HG02938 (cell line): ENCODE results near the gene BEX3.
"Not testable (repeated sequence)": the region's sequence is repeated elsewhere in the genome, so short reads cannot be mapped to it uniquely, and the experiment has no call there.

Experiments
- ATAC-seq: cut with Tn5 transposase; IDR thresholded peaks from one replicate; pipeline ENCODE4 v1.9.1; 2021; ENCODE audit warnings: mild to moderate bottlenecking, moderate library complexity; ENCODE audit not compliant: unreplicated experiment

The BEX3 gene

DNA sequence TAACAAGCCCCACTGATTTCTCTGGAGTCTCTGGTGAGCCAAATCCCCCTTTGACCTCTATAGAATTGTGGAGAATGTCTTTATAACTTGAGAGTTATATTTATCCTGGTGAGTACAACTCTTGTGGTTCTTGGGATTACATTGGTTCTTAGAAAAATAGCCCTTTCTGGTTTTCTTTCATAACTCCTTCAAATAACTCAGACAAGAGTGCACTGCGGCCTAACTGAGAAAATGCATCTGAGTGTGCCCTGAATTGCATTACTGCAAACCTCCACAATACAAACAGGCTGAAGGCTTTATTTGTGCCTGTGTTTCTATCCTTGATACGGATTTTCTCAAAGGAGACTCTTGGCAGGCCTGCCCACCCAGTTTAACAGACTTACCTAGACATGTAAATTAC lies 2.7 kb downstream of the BEX3 start:
- ATAC-seq = no peak

DNA sequence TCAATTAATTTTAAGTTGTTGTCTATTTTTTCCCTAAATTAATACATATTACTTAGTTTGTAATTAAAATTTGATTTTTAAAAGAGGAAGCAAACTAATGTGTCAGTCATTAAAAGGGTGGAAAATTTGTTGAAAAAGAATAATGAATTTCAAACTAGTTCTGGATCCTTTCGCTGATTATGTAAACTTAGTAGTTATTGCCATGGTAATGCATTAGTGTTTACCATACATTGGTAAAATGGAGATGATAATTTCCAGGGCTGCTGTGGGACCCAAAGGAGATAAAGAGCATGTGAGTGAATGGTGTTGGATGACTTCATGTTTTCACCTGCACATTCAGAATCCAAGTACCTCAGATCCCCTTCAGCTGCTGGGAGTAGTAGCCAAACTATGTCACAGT lies 6.5 kb downstream of the BEX3 start:
- ATAC-seq = no peak

DNA sequence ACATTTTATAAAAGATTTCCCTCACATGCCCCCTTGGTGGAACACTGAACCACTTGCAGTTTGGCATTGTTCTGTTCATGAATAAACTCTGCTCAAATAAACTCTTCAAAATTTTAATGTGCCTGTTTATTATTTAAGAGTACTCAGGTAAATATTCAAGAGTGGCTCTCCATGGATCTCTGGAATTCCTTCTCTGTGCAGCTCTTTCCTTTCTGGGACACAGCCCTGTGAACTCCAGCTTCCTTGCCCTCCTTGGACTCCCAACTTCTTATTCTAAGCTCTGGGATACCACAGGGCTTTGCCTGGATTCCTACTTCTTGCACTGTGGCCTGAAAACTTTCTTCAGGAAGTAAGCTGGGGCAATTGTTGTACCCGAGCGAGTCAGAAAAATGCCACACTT lies 8.3 kb downstream of the BEX3 start:
- no peak for ATAC-seq

DNA sequence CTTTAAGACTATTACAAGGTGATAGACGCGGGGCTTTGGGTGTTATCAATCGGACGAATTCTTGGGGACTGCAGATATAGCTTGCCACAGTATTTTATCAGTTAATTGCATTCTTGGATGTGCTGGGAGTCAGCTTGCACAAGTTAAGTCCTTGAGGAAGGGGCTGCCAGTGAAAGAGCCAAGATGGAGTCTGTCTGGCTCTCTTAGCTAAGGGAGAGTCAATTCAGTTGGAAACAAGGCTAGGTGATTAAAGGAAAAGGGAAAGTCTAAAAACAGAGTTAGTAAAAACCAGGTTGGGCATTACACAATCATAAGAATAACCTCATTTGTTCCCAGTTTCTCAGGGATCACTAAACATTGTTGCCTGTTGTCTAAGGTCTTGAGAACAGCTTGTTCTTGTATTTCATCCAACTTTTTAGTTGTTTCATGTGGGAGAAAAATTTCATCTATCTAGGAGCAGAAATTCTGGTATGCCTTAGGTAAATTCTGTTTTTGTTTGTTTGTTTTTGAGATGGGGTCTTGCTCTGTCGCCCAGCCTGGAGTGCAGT lies 9.0 kb downstream of the BEX3 start:
- ATAC-seq = not testable (repeated sequence)

DNA sequence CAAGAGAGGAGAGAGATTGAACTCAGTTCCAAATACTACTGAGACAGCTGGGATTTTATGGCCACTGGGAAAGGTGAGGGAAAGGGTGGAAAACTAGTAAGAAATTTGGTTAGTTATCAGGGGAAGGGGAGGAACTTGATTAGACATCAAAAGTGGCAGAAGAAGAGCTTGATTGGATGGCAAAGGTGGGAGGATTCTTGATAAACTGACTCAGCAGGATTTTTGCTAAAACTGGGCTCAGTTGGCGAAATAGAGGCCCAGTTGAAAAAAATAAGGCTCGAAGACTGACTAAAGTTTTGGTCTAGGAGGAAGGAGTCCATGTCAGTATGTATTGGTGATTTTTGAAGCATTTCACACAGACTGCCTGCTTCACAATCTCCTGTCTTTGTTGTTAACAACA lies 10.0 kb downstream of the BEX3 start:
- ATAC-seq = no peak

DNA sequence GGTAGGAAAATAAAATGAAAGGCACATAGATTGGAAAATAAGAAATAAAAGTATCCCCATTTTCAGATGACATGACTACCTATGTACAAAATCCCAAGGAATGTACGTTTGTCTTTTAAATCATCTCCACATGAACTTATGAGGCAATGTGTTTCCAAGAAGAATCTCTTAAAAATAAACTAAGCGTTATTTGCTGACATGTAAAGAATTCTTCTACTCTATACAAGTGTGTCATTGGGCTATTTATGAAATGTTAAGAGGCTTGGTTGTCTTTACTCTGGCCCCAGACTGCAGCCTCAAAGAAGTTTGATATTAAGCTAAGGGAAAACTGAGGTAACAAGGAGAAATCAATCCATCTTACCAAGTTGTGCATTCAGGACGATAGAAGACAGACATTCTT lies 17.1 kb downstream of the BEX3 start:
- no peak for ATAC-seq

DNA sequence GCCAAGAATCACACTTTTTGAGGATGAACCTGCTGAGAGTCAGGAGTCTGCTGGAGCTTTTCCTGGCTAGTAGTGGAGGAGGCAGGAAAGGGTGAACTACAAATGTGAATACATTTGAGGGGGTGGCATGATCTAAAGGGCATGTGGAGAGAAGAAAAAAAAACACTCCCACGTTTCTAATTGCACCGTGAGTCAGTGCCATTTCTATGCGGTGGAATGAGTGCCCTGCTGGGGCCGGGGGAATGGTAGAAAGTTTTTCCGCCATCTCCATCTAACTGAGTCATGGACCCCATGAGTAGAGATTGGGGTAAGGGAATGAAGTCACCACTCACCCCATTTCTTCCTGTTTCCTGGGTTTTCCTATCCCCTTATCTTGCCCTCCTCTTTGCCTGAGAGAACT lies 19.8 kb downstream of the BEX3 start:
- no peak for ATAC-seq

DNA sequence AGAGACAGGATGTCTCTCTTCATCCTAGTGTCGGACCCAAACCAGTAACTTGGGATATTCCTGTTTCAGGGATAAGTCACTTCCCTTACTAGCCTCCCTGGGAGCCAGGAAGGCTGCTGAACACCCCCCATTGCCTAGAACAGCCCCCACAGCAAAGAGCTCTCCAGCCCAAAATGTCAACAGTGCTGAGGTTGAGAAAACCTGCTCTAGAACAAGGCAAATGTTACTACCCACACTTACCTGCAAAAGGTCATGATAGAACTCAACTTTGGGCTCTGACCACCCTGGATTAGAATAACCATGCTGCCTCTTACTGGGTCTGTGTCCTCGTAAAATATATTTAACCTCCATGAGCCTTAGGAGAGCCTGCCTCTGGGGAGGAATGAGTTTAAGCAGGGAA lies 20.3 kb downstream of the BEX3 start:
- ATAC-seq = no peak

DNA sequence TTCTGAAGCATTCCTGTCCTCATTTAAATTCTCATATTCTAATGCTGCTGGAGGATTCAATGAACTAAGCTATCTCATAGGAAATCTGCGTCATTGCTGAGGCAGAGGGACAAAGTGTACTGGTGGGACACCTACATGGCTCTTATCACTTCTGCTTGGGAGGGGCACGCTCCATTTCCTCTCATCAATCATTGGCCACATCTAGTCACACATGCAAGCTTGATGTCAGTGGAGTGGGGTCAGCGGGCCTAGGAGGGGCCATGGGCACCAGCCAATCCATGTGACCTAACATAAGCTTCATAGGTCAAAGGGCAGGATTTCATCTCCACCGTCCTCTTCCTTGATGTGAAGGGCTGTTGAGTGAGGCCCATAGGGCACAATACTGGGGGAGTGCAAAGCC lies 21.4 kb downstream of the BEX3 start:
- ATAC-seq = no peak

DNA sequence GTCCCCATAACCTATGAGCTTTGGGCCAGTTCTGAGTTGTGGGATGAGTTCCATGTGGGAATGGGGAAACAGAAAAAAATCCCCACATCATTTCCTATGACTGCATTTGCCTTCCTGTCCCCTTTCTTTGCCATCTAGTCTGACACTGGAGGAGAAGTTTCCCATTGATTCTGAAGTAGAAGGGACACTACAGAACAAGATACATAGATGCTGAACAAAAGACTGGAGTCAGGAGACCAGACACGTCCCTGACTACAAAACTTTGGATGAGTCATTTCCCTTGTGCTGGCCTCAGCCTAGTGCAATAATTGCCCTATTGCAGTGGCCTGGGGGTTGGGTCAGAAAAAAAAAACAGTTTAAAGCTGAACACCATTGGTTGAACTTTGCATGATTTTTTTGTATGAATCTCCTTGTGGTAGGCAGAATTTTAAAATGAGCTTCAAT lies 22.1 kb downstream of the BEX3 start:
- ATAC-seq = no peak

DNA sequence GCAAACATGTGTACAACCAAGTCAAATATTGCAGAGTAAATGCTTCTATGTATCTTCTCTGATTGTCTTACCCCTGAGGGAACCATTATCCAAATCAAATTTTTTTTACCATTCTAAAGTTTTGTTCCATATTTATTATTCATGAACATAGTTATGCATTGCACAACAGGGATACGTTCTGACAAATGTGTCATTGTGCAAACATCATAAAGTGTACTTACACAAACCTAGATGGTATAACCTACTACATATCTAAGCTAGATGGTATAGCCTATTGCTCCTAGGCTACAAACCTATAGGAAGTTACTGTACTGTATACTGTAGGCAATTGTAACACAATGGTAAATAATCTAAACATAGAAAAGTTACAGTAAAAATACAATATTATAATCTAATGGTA lies 23.4 kb downstream of the BEX3 start:
- ATAC-seq = no peak

DNA sequence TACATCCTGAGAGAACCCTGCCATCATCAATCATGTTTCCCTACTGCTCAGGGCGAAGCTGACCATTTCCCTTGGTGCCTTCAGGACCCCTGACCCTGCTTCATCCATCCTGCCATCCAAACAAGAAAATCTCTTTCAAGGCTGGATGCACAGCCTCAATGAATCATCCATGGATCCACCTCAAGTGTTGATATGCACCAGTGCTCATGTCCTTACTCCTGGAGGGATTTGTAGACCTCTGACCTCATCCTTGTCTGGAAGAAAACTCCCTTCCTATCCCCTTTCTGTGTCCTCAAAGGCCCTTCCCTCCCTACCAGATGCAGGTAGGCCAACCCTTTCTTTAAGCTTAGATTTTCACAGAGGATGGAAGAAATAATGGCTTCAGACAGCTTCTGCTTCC lies 24.6 kb downstream of the BEX3 start:
- no peak for ATAC-seq

DNA sequence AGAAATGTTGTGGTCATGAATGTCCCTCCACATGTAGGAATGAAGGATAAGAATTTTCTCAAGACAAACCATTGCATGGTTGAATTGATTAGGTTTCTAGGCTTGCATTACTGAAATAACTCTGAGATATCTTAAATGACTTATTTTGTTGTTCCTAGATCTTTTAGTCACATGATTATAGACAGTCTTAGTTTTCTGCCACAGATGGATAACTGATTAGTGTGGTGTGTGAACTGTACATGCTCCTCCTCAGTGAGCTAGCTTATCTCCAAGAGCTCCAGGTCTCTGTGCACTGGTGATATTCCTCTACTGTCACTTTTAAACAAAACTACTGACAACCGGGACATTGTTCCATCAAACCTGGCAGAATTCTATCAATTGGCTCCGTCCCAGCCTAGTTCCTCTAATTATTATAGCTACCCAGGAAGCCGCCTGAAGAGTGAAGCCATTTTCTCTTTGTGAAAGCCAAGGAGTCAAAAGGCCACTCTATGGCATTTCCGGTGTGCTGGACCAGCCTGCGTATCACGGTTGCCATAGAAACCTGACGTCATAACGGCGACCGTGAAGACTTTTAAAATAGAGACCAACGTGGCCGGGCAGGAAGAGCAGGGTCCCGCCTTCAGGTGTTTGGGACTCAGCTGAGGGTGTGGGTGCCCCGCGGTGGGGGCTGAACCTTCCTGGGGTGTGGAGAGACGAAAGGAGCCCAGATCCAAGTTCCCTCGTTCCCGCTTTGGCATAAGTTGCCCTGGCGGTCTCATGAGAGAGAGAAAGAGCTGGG lies 28.1 kb downstream of the BEX3 start:
- peak; percentile 95 for ATAC-seq

DNA sequence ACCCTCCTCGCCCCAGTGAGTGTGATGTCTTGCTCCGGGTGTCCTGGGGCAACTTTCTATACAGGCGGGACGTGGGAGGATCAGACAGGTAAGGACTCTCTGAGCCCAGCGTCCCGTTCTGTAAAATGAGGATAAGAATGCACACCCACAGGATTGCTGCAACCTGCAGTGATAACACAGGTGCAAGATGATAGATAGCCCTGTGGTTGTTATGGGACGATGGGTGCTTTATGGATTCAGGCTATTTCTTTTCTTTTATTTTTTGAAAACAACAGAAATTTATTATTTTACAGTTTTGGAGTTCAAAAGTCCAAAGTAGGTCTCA lies 28.6 kb downstream of the BEX3 start:
- ATAC-seq = peak; percentile 23

DNA sequence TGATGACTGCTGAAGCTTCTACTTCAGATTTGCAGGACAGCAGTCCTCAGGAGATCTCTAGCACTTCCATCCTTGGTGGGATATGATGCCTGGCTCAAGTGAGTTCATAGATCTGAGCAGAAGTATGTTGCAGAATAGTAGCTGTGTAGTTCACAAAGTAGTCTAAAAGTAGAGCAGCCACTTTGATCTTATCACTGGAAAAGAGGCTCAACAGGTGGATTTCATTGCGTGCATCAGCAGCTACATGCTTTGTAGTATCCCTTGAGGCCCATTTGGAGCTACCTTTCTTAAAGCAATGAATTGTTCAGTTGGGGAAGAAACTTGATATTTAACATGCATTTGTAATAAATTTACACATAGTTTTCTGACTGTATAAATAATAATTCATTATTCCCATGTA lies 29.9 kb downstream of the BEX3 start:
- no peak for ATAC-seq

DNA sequence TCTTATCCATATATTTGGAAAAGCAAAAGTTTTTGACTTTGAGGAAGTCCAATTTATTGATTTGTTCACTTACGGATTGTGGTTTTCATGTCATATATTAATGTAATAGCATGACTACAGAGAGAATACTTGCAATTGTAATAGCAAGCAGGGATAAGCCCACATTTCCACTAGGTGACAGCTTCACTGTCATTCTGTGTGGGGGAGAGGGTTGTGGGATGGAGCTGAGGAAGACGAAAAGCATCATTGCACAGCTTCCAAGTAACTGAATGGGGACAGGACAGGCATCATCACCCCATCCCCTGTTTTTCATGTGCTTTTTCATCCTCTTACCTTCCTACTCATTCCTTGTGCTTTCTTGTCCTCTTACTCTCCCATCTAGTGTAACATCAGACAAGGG lies 31.4 kb downstream of the BEX3 start:
- ATAC-seq = no peak

DNA sequence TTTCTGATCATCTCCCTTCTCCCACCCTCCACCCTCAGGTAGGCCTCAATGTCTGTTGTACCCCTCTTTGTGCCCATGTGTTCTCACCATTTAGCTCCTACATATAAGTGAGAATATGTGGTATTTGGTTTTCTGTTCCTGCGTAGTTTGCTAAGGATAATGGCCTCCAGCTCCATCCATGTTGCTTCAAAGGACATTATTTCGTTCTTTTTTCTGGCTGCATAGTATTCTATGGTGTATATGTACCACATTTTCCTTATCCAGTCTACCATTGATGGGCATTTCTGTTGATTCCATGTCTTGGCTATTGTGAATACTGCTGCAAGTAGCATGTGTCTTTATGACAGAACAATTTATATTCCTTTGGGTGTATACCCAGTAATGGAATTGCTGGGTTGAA lies 35.4 kb downstream of the BEX3 start:
- not testable (repeated sequence) for ATAC-seq

DNA sequence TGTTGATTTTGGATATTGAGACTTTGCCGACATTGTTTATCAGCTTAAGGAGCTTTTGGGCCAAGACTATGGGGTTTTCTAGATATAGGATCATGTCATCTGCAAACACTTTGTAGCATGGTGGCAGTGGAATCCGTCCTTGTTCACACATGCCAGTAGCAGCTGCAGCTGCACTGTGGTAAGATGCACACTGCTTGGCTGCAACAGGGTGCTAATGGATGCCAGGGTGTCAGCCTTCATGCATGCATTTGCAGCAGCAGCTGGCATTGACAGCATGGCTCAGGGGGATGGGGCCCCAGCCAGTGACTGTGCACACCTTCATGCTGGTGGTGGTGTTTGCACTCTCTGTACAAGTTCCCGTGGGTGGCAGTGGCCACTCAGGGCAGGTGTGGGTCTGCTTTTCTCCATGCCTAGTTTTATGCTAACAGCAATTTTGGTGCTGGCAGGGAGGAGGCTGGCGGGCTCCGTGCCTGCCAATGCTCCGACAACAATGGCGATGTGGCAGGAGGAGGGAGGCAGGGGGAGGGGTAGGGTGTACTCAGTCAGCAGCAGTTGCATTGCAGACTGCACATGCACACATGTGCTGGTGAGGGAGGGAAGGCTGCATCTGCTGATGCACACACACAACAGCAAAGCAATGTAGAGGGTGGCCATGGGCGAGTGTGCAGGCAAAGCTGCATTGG lies 37.5 kb downstream of the BEX3 start:
- no peak for ATAC-seq

DNA sequence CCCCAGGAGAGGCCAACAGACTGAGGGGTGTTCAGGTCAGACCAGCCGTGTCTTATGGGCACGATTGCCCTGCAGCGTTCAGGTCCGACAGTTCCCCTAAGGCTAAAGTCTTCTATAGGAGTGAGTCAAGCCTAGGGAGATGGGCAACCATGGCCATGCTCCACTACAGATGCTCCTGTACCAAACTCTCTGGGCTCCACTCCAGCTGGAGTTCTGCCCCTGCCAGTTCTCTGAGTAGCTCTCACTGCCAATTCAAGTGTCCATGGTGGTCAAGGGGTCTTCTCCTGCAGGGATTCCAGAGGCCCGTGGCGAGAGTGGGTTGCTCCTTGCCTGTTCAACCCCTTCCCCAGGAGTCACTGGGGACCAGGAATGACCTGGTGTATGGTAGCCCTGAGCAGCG lies 38.2 kb downstream of the BEX3 start:
- no peak for ATAC-seq

DNA sequence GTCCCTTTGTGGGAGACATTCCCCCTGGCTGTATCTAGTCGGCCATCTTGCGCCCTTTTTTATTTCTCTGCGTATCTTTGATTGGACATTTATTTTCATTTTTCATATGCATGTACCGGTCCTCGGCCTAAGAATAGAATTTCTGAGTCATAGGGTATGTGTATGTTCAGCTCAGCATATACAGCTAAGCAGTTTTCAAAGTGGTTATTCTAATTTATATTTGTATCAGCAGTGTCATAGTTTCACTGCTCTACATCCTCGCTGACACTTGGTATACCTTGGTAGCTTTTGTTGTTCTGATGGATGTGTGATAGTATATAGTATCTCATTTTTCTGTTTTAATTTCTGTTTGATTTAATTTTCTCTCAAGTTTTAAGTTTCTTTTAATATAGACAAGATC lies 38.7 kb downstream of the BEX3 start:
- no peak for ATAC-seq

DNA sequence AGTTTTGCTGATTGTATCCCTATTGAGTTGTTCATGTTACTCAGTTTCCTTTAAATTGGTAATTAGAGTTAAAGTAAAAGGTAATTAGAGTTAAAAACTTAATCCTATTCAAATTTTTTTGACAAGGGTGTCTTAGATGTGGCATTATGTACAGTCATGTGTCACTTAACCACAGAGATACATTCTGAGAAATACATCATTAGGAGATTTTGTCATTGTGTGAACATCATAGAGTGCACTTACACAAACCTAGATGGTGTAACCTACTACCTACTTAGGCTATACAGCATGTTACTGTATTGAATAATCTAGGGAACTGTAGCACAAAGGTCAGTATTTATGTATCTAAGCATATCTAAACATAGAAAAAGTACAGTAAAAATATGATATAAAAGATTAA lies 39.2 kb downstream of the BEX3 start:
- no peak for ATAC-seq

DNA sequence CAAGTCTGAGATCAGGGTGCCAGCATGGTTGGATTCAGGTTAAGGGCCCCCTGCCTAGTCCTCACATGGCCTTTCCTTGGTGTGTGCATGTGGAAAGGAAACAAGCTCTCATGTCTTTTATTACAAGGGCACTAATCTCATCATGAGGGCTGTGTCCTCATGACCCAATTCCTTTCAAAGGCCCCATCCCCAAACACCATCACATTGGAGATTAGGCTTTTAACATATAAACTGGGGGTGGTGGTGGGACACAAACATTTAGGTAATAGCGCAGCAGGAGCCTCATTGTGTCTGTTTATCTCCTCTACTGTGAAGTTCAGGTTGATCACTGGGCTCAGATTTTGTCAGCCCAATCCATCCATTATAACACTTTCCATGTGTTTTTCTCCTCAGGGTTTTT lies 41.0 kb downstream of the BEX3 start:
- ATAC-seq = no peak

DNA sequence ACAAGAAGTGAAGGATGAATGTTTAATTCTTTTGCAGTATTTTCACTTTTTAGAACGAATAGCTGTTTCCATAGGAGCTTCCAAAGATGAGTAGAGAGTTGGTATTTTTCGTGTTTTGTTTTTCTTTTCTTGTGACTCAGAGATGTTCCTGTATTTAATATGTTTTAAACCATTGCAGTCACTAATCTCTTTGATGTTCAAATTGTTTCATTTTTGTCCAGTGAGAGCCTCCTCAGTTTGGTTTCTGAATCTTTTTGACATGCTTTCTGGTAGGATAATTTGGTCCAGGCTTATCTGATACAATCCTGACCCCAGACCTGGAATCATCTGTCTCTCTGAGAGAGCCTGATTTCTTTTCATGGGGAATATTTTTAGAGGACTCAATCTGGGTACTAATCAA lies 41.6 kb downstream of the BEX3 start:
- no peak for ATAC-seq
